Ishikawa (cell line): ENCODE measurements around the gene MACROD2.

Experiments used
- CEBPB ChIP-seq: IDR thresholded peaks from 2 replicates; pipeline ENCODE4 v1.6.1; 2012
- CREB1 ChIP-seq: IDR thresholded peaks from 2 replicates; pipeline ENCODE4 v1.6.1; 2012; ENCODE audit warnings: low read depth
- EP300 ChIP-seq: IDR thresholded peaks from 2 replicates; pipeline ENCODE4 v1.6.1; 2012; ENCODE audit warnings: borderline replicate concordance
- FOXM1 ChIP-seq: IDR thresholded peaks from 2 replicates; pipeline ENCODE4 v1.6.1; 2012; ENCODE audit warnings: low read depth, borderline replicate concordance
- MAX ChIP-seq: IDR thresholded peaks from 2 replicates; pipeline ENCODE4 v1.6.1; 2012
- RAD21 ChIP-seq: IDR thresholded peaks from 2 replicates; pipeline ENCODE4 v1.6.1; 2012; ENCODE audit warnings: low read depth
- TAF1 ChIP-seq: IDR thresholded peaks from 2 replicates; pipeline ENCODE4 v1.6.1; 2012; ENCODE audit warnings: low read depth, mild to moderate bottlenecking
- USF1 ChIP-seq: IDR thresholded peaks from 2 replicates; pipeline ENCODE4 v1.6.1; 2012
- YY1 ChIP-seq: IDR thresholded peaks from 2 replicates; pipeline ENCODE4 v1.6.1; 2012; ENCODE audit warnings: low read depth
- ZBTB7A ChIP-seq: IDR thresholded peaks from 2 replicates; pipeline ENCODE4 v1.6.1; 2012; ENCODE audit warnings: low read depth

- TF ChIP-seq FOXM1: no peak
- TF ChIP-seq USF1: no peak
- TF ChIP-seq RAD21: no peak
- no peak for TF ChIP-seq EP300
- no peak for TF ChIP-seq ZBTB7A
- no peak for TF ChIP-seq MAX
- no peak for TF ChIP-seq CREB1
- TF ChIP-seq CEBPB: no peak
- no peak for TF ChIP-seq YY1
- no peak for TF ChIP-seq TAF1
Measured at GRCh38 chr20:14030991-14031390, 35.7 kb downstream of the MACROD2 start.
